Pancreas (tissue), 10 donors: ENCODE measurements around the gene ARF1. TPM values are rescaled to one million over a fixed set of nuclear protein-coding genes. Genes with fewer than 3 reads are reported as not detected.

ENCODE experiments used
- ATAC-seq, 4 donors: fragments of 200-7000 bp; cut with Tn5 transposase; one replicate each; pipeline versions ENCODE4 v1.8.0 to v1.9.1; 2020; ENCODE audit warnings: mild to moderate bottlenecking in 4 of 4, moderate library complexity in 4 of 4
- DNase-seq, 6 donors: peaks; one replicate each; pipeline ENCODE4 v3.0.0-alpha.2; 2020
- FAIRE-seq: peaks from 2 replicates; lab custom pipeline; 2012; peaks lifted over from hg19 to GRCh38; lab: Jason Lieb, UNC
- H3K27ac ChIP-seq, 4 donors: fragments of 200-600 bp; sonication (generic); 1 replicate in 3 of 4; 2 replicates in 1 of 4; pipeline versions ENCODE4 v1.5.0 to v1.8.0; 2020
- H3K27me3 ChIP-seq, 4 donors: fragments of 200-600 bp; one replicate each; pipeline ENCODE4 v1.8.0; 2021
- H3K36me3 ChIP-seq, 3 donors: fragments of 200-600 bp; sonication (generic) in 1 of 3; one replicate each; pipeline versions ENCODE4 v1.5.0 to v1.8.0; 2020 to 2021
- H3K4me1 ChIP-seq, 3 donors: fragments of 200-600 bp; one replicate each; pipeline ENCODE4 v1.8.0; 2021
- H3K4me3 ChIP-seq, 4 donors: fragments of 200-600 bp; sonication (generic) in 2 of 4; one replicate each; pipeline versions ENCODE4 v1.5.0 to v1.8.0; 2020 to 2021
- H3K9me3 ChIP-seq, 4 donors: fragments of 200-600 bp; one replicate each; pipeline ENCODE4 v1.8.0; 2021
- WGBS, 2 donors: extraction: QIAGEN DNeasy Blood & Tissue Kit; methylation state at CpG; one replicate each; pipeline ENCODE4 v1.1.7; 2013; 5-methylcytosine and 5-hydroxymethylcytosine counted together
- intact Hi-C, 3 donors: fragments of 100-400 bp; cut with DNase I; formaldehyde crosslinking; loops; one replicate each; pipeline versions ENCODE4 v1.11.1 to v1.14.2; 2022
- polyA plus RNA-seq, 2 donors: library from polyadenylated mRNA; stranded (reverse); fragments of 200-250 nt; gene quantifications; one replicate each; pipeline ENCODE4 v1.2.3, GENCODE V29; 2013
- total RNA-seq, 6 donors: library from RNA; stranded (reverse); fragmentation: NEBNext Ultra II Directional in 4 of 6; extraction: Animal tissue kit (Norgen Biotek cat#: 25700) in 4 of 6; gene quantifications; one replicate each; pipeline versions ENCODE4 v1.2.1 to v1.2.4, GENCODE V29; 2021 to 2023
- TF ChIP-seq, protein P1 (sequence below), 4 donors: fragments of 200-600 bp; sonication (generic) in 3 of 4; IDR thresholded peaks; one replicate each; pipeline versions ENCODE4 v1.5.0 to v1.8.0; 2021; ENCODE audit warnings: antibody characterized with exemption in 4 of 4
- donor health status: healthy with polysubstance abuse.
- donor health status: DM: no; HTN: no; CAD: no; lungs with moderate emphysema.
- donor health status: DM: no; HTN: no; CAD: no.
- donor health status: control.
- donor health status: control.
- donor health status: Bipolar disorder and iron deficiency.
- donor health status: DM: yes; HTN: yes; CAD: no.
- donor health status: DM: no; HTN: no; CAD: no.
- donor health status: DM: no; HTN: no; CAD: no.
- donor health status: DM: yes; HTN: yes; CAD: no.

Gene ARF1
- total and polyA plus RNA-seq, 8 donors = 160 to 251 (median 205) TPM

DNA sequence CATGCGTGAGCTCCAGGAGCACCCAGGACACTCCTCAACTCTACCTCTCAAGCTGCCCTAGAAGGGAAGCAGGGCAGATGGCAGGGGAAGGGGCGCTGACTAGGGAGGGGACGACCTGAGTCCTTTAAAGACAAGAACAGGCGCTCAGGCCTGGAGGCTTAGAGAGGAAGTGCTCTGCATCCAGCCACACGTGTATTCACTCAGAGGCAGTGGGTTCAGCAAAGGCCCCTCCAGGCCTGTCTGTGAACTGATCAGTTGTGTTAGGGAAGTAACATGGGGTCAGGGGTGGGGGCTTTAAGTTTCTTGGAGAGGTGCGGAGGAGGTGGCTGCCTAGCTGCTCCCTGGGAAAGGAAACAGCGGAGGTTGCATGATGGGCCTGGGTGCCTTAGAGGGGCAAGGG, 37.1 kb upstream of the ARF1 start:
- 84 to 90% methylated on average over 7 of the region's 7 CpGs for WGBS, 2 donors
- Histone ChIP-seq H3K36me3 (no peaks in the 10 kb centered on the region), H3K27ac (no peak overlapping the region), H3K4me1 (no peaks in the 10 kb centered on the region), H3K9me3 (no peaks in the 10 kb centered on the region), H3K27me3 (no peaks in the 10 kb centered on the region), H3K4me3 (no peak overlapping the region)
- no peak for ATAC-seq
- intact Hi-C loops = no loop called here
- TF ChIP-seq, protein P1, sequence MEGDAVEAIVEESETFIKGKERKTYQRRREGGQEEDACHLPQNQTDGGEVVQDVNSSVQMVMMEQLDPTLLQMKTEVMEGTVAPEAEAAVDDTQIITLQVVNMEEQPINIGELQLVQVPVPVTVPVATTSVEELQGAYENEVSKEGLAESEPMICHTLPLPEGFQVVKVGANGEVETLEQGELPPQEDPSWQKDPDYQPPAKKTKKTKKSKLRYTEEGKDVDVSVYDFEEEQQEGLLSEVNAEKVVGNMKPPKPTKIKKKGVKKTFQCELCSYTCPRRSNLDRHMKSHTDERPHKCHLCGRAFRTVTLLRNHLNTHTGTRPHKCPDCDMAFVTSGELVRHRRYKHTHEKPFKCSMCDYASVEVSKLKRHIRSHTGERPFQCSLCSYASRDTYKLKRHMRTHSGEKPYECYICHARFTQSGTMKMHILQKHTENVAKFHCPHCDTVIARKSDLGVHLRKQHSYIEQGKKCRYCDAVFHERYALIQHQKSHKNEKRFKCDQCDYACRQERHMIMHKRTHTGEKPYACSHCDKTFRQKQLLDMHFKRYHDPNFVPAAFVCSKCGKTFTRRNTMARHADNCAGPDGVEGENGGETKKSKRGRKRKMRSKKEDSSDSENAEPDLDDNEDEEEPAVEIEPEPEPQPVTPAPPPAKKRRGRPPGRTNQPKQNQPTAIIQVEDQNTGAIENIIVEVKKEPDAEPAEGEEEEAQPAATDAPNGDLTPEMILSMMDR (IDR thresholded peaks at IDR 0.05) = no peak
- peak in 1 of 6 donors; percentile 41 for DNase-seq
- no peak for FAIRE-seq

DNA sequence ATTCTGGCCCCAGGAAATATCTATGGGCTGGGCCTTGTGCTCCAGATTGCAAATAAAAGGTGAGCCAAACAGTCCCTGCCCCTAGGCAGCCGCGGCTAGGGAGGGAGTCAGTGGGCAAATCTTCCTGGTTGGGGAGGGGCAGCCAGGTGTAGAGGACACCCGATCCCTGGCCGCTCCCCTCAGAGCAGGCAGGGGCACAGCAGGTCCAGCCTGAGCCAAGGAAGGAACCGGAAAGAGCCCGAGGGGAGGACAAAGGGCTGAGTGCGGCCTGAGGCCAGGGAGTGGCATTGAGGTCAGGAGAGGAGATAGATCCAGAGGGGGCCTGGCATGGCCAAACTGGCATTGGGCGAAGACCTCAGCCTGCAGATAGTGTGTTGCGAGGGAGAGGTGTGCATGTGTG, 36.6 kb upstream of the ARF1 start:
- DNase-seq (no peak), FAIRE-seq (no peak), ATAC-seq (peak in 1 of 4 donors; percentile 11)
- H3K36me3 ChIP-seq = no peaks in the 10 kb centered on the region
- H3K4me1 ChIP-seq = no peaks in the 10 kb centered on the region
- no peak overlapping the region for H3K4me3 ChIP-seq
- intact Hi-C loops = no loop called here
- H3K27ac ChIP-seq = no peak overlapping the region
- TF ChIP-seq, protein P1 (IDR thresholded peaks at IDR 0.05) = no peak
- H3K9me3 ChIP-seq = no peaks in the 10 kb centered on the region
- no peaks in the 10 kb centered on the region for H3K27me3 ChIP-seq
- WGBS, 2 donors = 70 to 77% methylated on average over 9 of the region's 9 CpGs

DNA sequence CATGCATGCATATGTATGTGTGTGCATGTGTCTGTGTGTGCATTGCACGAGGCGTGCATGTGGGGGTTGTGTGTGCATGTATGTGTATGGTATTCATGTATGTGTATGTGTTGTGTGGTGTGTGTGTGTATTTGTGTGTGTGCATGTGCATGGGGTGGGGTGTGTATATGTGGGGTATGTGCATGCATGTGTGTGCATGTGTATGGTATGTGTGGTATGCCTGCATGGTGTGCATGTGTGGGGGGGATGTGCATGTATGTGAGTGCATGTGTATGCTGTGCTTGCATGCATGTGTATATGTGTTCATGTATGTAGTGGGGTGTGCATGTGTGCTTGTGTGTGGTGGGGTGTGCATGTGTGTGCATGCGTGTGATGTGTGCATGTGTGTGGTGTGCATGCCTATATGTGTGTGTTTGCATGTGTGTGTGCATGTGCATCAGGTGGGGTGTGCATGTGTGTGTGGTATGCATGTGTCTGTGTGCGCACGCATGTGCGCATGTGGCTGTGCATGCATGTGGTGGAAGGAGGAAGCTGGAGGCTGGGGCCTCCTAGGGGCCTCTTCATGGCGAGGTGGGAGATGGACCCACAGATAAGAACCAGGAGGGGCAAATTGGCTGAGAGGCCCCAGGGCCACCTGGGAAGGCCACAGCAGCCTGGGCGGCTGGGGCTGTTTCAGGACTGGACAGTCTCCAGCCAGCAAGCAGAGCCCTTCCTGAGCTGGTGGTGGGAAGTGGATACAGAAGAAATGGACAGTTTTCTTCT, 35.9 kb upstream of the ARF1 start:
- DNase-seq = no peak
- intact Hi-C loops = no loop called here

DNA sequence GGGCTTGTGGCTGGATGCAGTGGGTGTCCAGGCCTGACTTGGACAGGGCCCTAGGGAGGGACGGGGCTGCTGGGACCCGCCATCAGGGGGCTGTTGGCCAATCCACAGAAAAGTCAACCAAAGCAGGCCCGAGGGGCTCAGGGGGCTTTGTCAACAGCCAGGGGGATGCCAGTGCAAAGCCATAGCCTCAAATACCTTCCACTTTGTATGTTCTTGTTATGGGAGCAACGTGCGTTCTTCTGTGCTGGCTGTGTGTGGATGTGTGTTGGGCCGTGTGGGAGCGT, 35.4 kb upstream of the ARF1 start:
- H3K27ac ChIP-seq = no peak overlapping the region
- no peaks in the 10 kb centered on the region for H3K9me3 ChIP-seq
- no peaks in the 10 kb centered on the region for H3K4me1 ChIP-seq
- H3K36me3 ChIP-seq = no peaks in the 10 kb centered on the region
- no peak overlapping the region for H3K4me3 ChIP-seq
- TF ChIP-seq, protein P1 (IDR thresholded peaks at IDR 0.05) = no peak
- WGBS, 2 donors = 75 to 85% methylated on average over 7 of the region's 7 CpGs
- no peaks in the 10 kb centered on the region for H3K27me3 ChIP-seq
- FAIRE-seq = no peak
- no peak for ATAC-seq
- DNase-seq = no peak
- intact Hi-C loops = no loop called here

More for the DNA sequence above, 35.9 kb upstream of the ARF1 start:
- no peaks in the 10 kb centered on the region for H3K4me1 ChIP-seq
- H3K27me3 ChIP-seq = no peaks in the 10 kb centered on the region
- WGBS, 2 donors = 85 to 89% methylated on average over 8 of the region's 8 CpGs
- TF ChIP-seq, protein P1 (IDR thresholded peaks at IDR 0.05) = no peak
- H3K9me3 ChIP-seq = no peaks in the 10 kb centered on the region
- FAIRE-seq = no peak
- H3K27ac ChIP-seq = no peak overlapping the region
- H3K4me3 ChIP-seq = no peak overlapping the region
- no peak for ATAC-seq
- no peaks in the 10 kb centered on the region for H3K36me3 ChIP-seq

DNA sequence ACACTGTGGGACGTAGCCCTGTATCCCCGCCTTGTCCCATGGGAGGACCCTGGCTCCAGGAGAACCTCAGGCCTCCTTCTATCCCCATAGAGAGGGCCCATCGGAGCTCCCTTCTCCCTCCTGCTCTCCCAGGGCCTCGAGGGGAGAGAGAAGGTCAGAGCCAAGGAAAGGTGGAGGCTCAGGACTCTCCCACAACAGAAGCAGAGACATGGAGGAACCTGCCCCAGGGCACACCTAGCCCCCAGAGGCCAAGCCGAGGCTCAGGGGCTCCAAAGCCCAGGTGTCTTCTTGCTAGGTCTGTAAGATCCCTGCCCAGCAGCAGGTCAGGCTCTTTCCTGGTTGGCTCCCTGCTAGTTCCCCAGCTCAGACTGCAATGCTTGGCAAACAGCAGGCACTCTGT, 34.4 kb upstream of the ARF1 start:
- Histone ChIP-seq H3K27ac (no peak overlapping the region), H3K27me3 (no peaks in the 10 kb centered on the region), H3K36me3 (no peaks in the 10 kb centered on the region), H3K4me1 (no peaks in the 10 kb centered on the region), H3K9me3 (no peaks in the 10 kb centered on the region), H3K4me3 (no peak overlapping the region)
- TF ChIP-seq, protein P1 (IDR thresholded peaks at IDR 0.05) = no peak
- intact Hi-C loops = no loop called here
- FAIRE-seq (no peak), ATAC-seq (no peak), DNase-seq (no peak)
- 67 to 75% methylated on average over 5 of the region's 5 CpGs for WGBS, 2 donors
